WERI-Rb-1 (cell line): ENCODE results near the gene ZNF653.
A peak's percentile ranks its signal among the peaks of the same experiment; 100 is the strongest.

Source experiments
- DNase-seq: peaks from one replicate; pipeline ENCODE4 v3.0.0-alpha.2; 2020
- H3K27ac ChIP-seq: fragments of 250-450 bp; sonication (Bioruptor Pico); 2 replicates; pipeline ENCODE4 v1.5.1; 2020; ENCODE audit warnings: mild to moderate bottlenecking, moderate library complexity
- H3K27me3 ChIP-seq: fragments of 250-450 bp; sonication (Bioruptor Pico); 2 replicates; pipeline ENCODE4 v1.5.1; 2021; ENCODE audit warnings: mild to moderate bottlenecking, low read depth, moderate library complexity; ENCODE audit not compliant: insufficient read depth, severe bottlenecking
- H3K36me3 ChIP-seq: fragments of 250-450 bp; sonication (Bioruptor Pico); 2 replicates; pipeline ENCODE4 v1.5.1; 2020; ENCODE audit warnings: mild to moderate bottlenecking, moderate library complexity
- H3K4me3 ChIP-seq: 2 replicates; pipeline ENCODE4 v1.5.1; 2011; ENCODE audit warnings: low read depth, mild to moderate bottlenecking, control low read depth, low read length
- H3K9me3 ChIP-seq: fragments of 250-450 bp; sonication (Bioruptor Pico); 2 replicates; pipeline ENCODE4 v1.5.1; 2021; ENCODE audit warnings: mild to moderate bottlenecking, moderate library complexity; ENCODE audit not compliant: severe bottlenecking
- CTCF ChIP-seq: IDR thresholded peaks from 2 replicates; pipeline ENCODE4 v1.5.1; 2011; ENCODE audit warnings: low read depth, mild to moderate bottlenecking, control low read depth, inconsistent platforms, low read length

Gene ZNF653

GRCh38 chr19:11499890-11500420, 5.7 kb downstream of the ZNF653 start:
- TF ChIP-seq CTCF = no peak
- no peaks in the 10 kb centered on the region for H3K9me3 ChIP-seq
- peaks cover 2% of the 10 kb centered on the region for H3K36me3 ChIP-seq
- H3K4me3 ChIP-seq = no peak overlapping the region
- H3K27ac ChIP-seq = no peak overlapping the region
- no peak for DNase-seq
- no peaks in the 10 kb centered on the region for H3K27me3 ChIP-seq

GRCh38 chr19:11499220-11499726, 6.4 kb downstream of the ZNF653 start:
- no peaks in the 10 kb centered on the region for H3K27me3 ChIP-seq
- peaks cover 5% of the 10 kb centered on the region for H3K36me3 ChIP-seq
- H3K4me3 ChIP-seq = no peak overlapping the region
- no peak for DNase-seq
- no peak overlapping the region for H3K27ac ChIP-seq
- no peaks in the 10 kb centered on the region for H3K9me3 ChIP-seq
- no peak for TF ChIP-seq CTCF

DNA sequence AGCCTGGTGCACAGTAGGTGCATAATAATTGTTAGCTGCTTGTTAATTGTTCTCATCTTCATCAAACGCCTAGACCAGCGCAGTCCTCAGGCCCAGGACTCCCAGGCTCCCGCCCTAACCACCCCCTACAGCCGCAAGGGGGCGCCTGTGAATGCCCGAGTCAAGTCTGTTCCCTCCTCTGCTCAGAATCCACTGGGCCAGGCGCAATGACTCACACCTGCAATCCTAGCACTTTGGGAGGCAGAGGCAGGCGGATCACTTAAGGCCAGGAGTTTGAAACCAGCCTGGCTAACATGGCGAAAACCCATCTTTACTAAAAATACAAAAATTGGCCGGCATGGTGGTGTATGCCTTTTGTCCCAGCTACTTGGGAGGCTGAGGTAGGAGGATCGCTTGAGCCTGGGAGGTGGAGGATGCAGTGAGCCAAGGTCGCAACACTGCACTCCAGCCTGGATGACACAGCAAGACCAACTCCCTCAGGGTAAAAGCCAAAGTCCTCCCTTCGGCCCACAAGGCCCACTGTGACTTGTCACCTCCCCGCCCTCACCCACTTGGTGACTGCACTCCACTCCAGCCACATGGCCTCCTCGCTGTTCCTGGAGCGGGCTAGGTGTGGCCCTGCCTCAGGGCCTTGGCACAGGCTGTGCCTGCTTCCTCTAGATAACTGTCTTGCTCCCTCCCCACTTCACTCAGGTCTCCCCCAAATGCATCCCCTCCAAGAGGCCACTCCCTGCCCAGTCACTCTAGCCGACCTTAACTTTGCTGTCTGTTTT, 9.1 kb downstream of the ZNF653 start:
- no peak overlapping the region for H3K27ac ChIP-seq

GRCh38 chr19:11495885-11496284, 9.8 kb downstream of the ZNF653 start:
- Histone ChIP-seq H3K27ac (no peak overlapping the region), H3K36me3 (peaks cover 9% of the 10 kb centered on the region), H3K27me3 (no peaks in the 10 kb centered on the region), H3K4me3 (no peak overlapping the region), H3K9me3 (no peaks in the 10 kb centered on the region)
- DNase-seq = no peak
- TF ChIP-seq CTCF = no peak

More for the DNA sequence above, 9.1 kb downstream of the ZNF653 start:
- Histone ChIP-seq H3K27me3 (no peaks in the 10 kb centered on the region), H3K36me3 (peaks cover 9% of the 10 kb centered on the region), H3K9me3 (no peaks in the 10 kb centered on the region), H3K4me3 (no peak overlapping the region)
- TF ChIP-seq CTCF = peak; percentile 87
- DNase-seq = peak; percentile 83

DNA sequence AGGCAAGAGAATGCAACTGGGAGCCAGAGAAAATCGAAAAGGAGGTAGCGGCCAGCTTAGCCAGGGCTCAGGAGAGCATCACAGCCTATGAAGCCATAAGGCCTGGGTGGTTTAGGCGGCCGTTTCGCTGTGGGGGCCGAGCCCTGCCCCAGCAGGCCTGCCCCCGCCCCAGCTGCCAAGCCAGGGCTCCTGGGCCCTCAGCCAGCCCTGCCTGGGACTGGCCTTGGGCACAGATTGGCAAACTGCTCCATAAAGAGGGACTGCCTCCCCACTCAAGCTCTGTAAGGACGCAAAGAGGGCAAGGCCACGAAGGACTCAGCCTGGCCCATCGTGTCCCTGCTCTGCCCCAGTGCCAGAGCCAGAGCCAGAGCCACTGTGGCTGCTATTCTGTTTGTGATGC, 10.2 kb downstream of the ZNF653 start:
- H3K36me3 ChIP-seq = peaks cover 9% of the 10 kb centered on the region
- no peaks in the 10 kb centered on the region for H3K9me3 ChIP-seq
- H3K4me3 ChIP-seq = no peak overlapping the region
- no peak overlapping the region for H3K27ac ChIP-seq
- no peaks in the 10 kb centered on the region for H3K27me3 ChIP-seq
- TF ChIP-seq CTCF = no peak
- DNase-seq = no peak
